ENCODE measurements around the gene UBL7. TPM values are rescaled to one million over a fixed set of nuclear protein-coding genes. Genes with fewer than 3 reads are reported as not detected.

UBL7 gene
- total and polyA plus RNA-seq, 2 experiments from 2014 or later: 70.4 to 78.6 TPM

GRCh38 chr15:74451861-74452835, 8.8 kb downstream of the UBL7 start:
- Histone ChIP-seq H3K4me1 (ENCODE audit: insufficient read depth) (peaks cover 10% of the 10 kb centered on the region), H3K9ac (no peak overlapping the region), H3K27ac (no peak overlapping the region), H3K4me3 (no peak overlapping the region), H3K79me2 (ENCODE audit: insufficient read depth) (no peaks in the 10 kb centered on the region), H3K36me3 (ENCODE audit: low read depth) (peaks cover 19% of the 10 kb centered on the region; the same call in 1 of the 2 replicates), H2AFZ (no peak overlapping the region), H3F3A (ENCODE audit: insufficient read depth) (peaks cover 11% of the 10 kb centered on the region; the same call in 1 of the 2 replicates), H3K4me2 (ENCODE audit: unreplicated experiment) (no peak overlapping the region), H3K9me2 (ENCODE audit: insufficient read depth) (no peaks in the 10 kb centered on the region), H4K20me1 (ENCODE audit: insufficient read depth) (no peaks in the 10 kb centered on the region), H3K9me3 (ENCODE audit: low read depth) (no peaks in the 10 kb centered on the region), H3K27me3 (replicated peaks; ENCODE audit: insufficient read depth) (no peaks in the 10 kb centered on the region)
- no peak for DNase-seq
- in situ Hi-C loops (cut with MboI): no loop called here
- WGBS, 2 experiments (ENCODE audit: low coverage in 1 of 2, low lambda C conversion rate in 2 of 2, missing lambda C conversion rate in 2 of 2): 92 to 93% methylated on average over 16 of the region's 16 CpGs
- no peak for TF ChIP-seq EZH2 (IDR thresholded peaks at IDR 0.05; ENCODE audit: insufficient read depth, poor library complexity, severe bottlenecking)
- TF ChIP-seq EZH2phosphoT487 (IDR thresholded peaks at IDR 0.05; ENCODE audit: insufficient read depth, low read depth): no peak

DNA sequence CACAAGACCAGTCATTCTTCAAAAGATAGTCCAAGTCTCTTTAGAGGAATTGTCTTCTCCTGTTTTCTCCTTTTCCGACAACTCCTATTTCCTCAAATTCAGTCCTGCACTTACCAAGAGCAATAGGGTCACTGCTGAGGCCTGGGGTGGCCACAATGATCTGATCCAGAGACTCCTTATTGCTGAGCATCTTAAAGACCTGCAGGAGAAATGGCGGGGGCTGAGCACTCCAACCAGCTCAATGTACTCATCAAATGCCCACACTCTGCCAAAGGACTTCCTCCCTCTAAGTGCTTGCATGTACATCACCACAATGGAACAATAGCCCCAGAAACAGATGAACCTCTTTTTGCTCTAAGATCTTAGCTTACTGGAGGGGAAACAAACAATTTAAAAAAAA, 9.6 kb downstream of the UBL7 start:
- H3K36me3 ChIP-seq (ENCODE audit: low read depth): peaks cover 15% of the 10 kb centered on the region; the same call in 1 of the 2 replicates
- in situ Hi-C loops (cut with MboI): no loop called here

GRCh38 chr15:74449643-74450205, 11.2 kb downstream of the UBL7 start:
- Histone ChIP-seq H3K4me3 (no peak overlapping the region), H3K36me3 (ENCODE audit: low read depth) (peaks cover 5% of the 10 kb centered on the region; the same call in 1 of the 2 replicates), H3F3A (ENCODE audit: insufficient read depth) (peaks cover 4% of the 10 kb centered on the region; the same call in 1 of the 2 replicates), H3K9ac (no peak overlapping the region), H3K79me2 (ENCODE audit: insufficient read depth) (no peaks in the 10 kb centered on the region), H2AFZ (no peak overlapping the region), H3K27ac (no peak overlapping the region), H3K9me2 (ENCODE audit: insufficient read depth) (no peaks in the 10 kb centered on the region), H3K4me2 (ENCODE audit: unreplicated experiment) (no peak overlapping the region), H3K9me3 (ENCODE audit: low read depth) (no peaks in the 10 kb centered on the region), H3K27me3 (replicated peaks; ENCODE audit: insufficient read depth) (no peaks in the 10 kb centered on the region), H4K20me1 (ENCODE audit: insufficient read depth) (no peaks in the 10 kb centered on the region), H3K4me1 (ENCODE audit: insufficient read depth) (peaks cover 10% of the 10 kb centered on the region)
- in situ Hi-C loops (cut with MboI): no loop called here
- no peak for DNase-seq
- 95 to 96% methylated on average over 12 of the region's 12 CpGs for WGBS, 2 experiments (ENCODE audit: low coverage in 1 of 2, low lambda C conversion rate in 2 of 2, missing lambda C conversion rate in 2 of 2)
- TF ChIP-seq EZH2 (IDR thresholded peaks at IDR 0.05; ENCODE audit: insufficient read depth, poor library complexity, severe bottlenecking): no peak
- TF ChIP-seq EZH2phosphoT487 (IDR thresholded peaks at IDR 0.05; ENCODE audit: insufficient read depth, low read depth): no peak

More for the DNA sequence above, 9.6 kb downstream of the UBL7 start:
- no peaks in the 10 kb centered on the region for H3K79me2 ChIP-seq (ENCODE audit: insufficient read depth)
- no peak for TF ChIP-seq EZH2phosphoT487 (IDR thresholded peaks at IDR 0.05; ENCODE audit: insufficient read depth, low read depth)
- TF ChIP-seq EZH2 (IDR thresholded peaks at IDR 0.05; ENCODE audit: insufficient read depth, poor library complexity, severe bottlenecking): no peak
- H4K20me1 ChIP-seq (ENCODE audit: insufficient read depth): no peaks in the 10 kb centered on the region
- no peak overlapping the region for H3K4me2 ChIP-seq (ENCODE audit: unreplicated experiment)
- no peak for DNase-seq
- H2AFZ ChIP-seq: no peak overlapping the region
- H3K4me3 ChIP-seq: no peak overlapping the region
- no peak overlapping the region for H3K27ac ChIP-seq
- H3K9ac ChIP-seq: no peak overlapping the region
- H3K9me3 ChIP-seq (ENCODE audit: low read depth): no peaks in the 10 kb centered on the region
- peaks cover 10% of the 10 kb centered on the region for H3K4me1 ChIP-seq (ENCODE audit: insufficient read depth)
- 96 to 100% methylated on average over 2 of the region's 2 CpGs for WGBS, 2 experiments (ENCODE audit: low coverage in 1 of 2, low lambda C conversion rate in 2 of 2, missing lambda C conversion rate in 2 of 2)
- H3F3A ChIP-seq (ENCODE audit: insufficient read depth): peaks cover 11% of the 10 kb centered on the region; the same call in 1 of the 2 replicates
- no peaks in the 10 kb centered on the region for H3K9me2 ChIP-seq (ENCODE audit: insufficient read depth)
- H3K27me3 ChIP-seq (replicated peaks; ENCODE audit: insufficient read depth): no peaks in the 10 kb centered on the region

GRCh38 chr15:74449095-74449494, 11.9 kb downstream of the UBL7 start:
- Histone ChIP-seq H2AFZ (no peak overlapping the region), H4K20me1 (ENCODE audit: insufficient read depth) (no peaks in the 10 kb centered on the region), H3K27me3 (replicated peaks; ENCODE audit: insufficient read depth) (no peaks in the 10 kb centered on the region), H3K9me3 (ENCODE audit: low read depth) (no peaks in the 10 kb centered on the region), H3K4me2 (ENCODE audit: unreplicated experiment) (no peak overlapping the region), H3K4me3 (no peak overlapping the region), H3F3A (ENCODE audit: insufficient read depth) (no peaks in the 10 kb centered on the region), H3K9me2 (ENCODE audit: insufficient read depth) (no peaks in the 10 kb centered on the region), H3K9ac (no peak overlapping the region), H3K4me1 (ENCODE audit: insufficient read depth) (peaks cover 6% of the 10 kb centered on the region), H3K36me3 (ENCODE audit: low read depth) (peaks cover 3% of the 10 kb centered on the region; the same call in 1 of the 2 replicates), H3K27ac (no peak overlapping the region), H3K79me2 (ENCODE audit: insufficient read depth) (no peaks in the 10 kb centered on the region)
- 93 to 96% methylated on average over 7 of the region's 7 CpGs for WGBS, 2 experiments (ENCODE audit: low coverage in 1 of 2, low lambda C conversion rate in 2 of 2, missing lambda C conversion rate in 2 of 2)
- DNase-seq: no peak
- in situ Hi-C loops (cut with MboI): no loop called here
- TF ChIP-seq EZH2phosphoT487 (IDR thresholded peaks at IDR 0.05; ENCODE audit: insufficient read depth, low read depth): no peak
- no peak for TF ChIP-seq EZH2 (IDR thresholded peaks at IDR 0.05; ENCODE audit: insufficient read depth, poor library complexity, severe bottlenecking)

All from GM23248 (cell line).